Left renal pelvis (tissue), 4 donors: ENCODE measurements around the gene MAP2. TPM values are rescaled to one million over a fixed set of nuclear protein-coding genes. Genes with fewer than 3 reads are reported as not detected.
"Not testable (repeated sequence)": the region's sequence is repeated elsewhere in the genome, so short reads cannot be mapped to it uniquely, and the experiment has no call there.

Experiments used
- DNase-seq, 4 donors: peaks; one replicate each; pipeline ENCODE4 v3.0.0-alpha.2; 2013; ENCODE audit warnings: low read depth in 4 of 4, low spot score in 3 of 4
- polyA plus RNA-seq, 4 donors: library from polyadenylated mRNA; unstranded; fragments of 120-200 nt; gene quantifications; one replicate each; pipeline ENCODE4 v1.2.1, GENCODE V29; 2013; ENCODE audit not compliant: insufficient read length in 4 of 4

The MAP2 gene
- polyA plus RNA-seq, 4 donors, result 21.9 to 34.0 (median 31.3) TPM

- no peak for DNase-seq
Measured at GRCh38 chr2:209584472-209584871, 160.6 kb downstream of the MAP2 start.

GRCh38 chr2:209584915-209585314 lies 161.1 kb downstream of the MAP2 start:
- DNase-seq, result no peak

GRCh38 chr2:209591021-209591420 lies 167.2 kb downstream of the MAP2 start:
- DNase-seq, result no peak

- no peak for DNase-seq
Measured at GRCh38 chr2:209592106-209592505, 168.3 kb downstream of the MAP2 start.

- DNase-seq, result no peak
Measured at GRCh38 chr2:209593930-209594329, 170.1 kb downstream of the MAP2 start.

GRCh38 chr2:209596262-209596661 lies 172.4 kb downstream of the MAP2 start:
- no peak for DNase-seq

- not testable (repeated sequence) for DNase-seq
Measured at GRCh38 chr2:209598227-209598626, 174.4 kb downstream of the MAP2 start.

- DNase-seq, result no peak
Measured at GRCh38 chr2:209600341-209601171, 176.7 kb downstream of the MAP2 start.

GRCh38 chr2:209601497-209601896 lies 177.7 kb downstream of the MAP2 start:
- no peak for DNase-seq

GRCh38 chr2:209602259-209602658 lies 178.4 kb downstream of the MAP2 start:
- no peak for DNase-seq

GRCh38 chr2:209609531-209609930 lies 185.7 kb downstream of the MAP2 start:
- DNase-seq, result no peak

GRCh38 chr2:209610631-209611030 lies 186.8 kb downstream of the MAP2 start:
- DNase-seq, result no peak

- no peak for DNase-seq
Measured at GRCh38 chr2:209613649-209614305, 189.9 kb downstream of the MAP2 start.

GRCh38 chr2:209614690-209615369 lies 191.0 kb downstream of the MAP2 start:
- no peak for DNase-seq

GRCh38 chr2:209619782-209620181 lies 195.9 kb downstream of the MAP2 start:
- no peak for DNase-seq

- DNase-seq, result no peak
Measured at GRCh38 chr2:209624192-209624938, 200.5 kb downstream of the MAP2 start.

- no peak for DNase-seq
Measured at GRCh38 chr2:209629597-209629996, 205.8 kb downstream of the MAP2 start.

- no peak for DNase-seq
Measured at GRCh38 chr2:209633911-209634310, 210.1 kb downstream of the MAP2 start.

GRCh38 chr2:209636076-209636475 lies 212.2 kb downstream of the MAP2 start:
- DNase-seq, result no peak

- DNase-seq, result no peak
Measured at GRCh38 chr2:209637293-209637692, 213.4 kb downstream of the MAP2 start.

GRCh38 chr2:209638346-209638745 lies 214.5 kb downstream of the MAP2 start:
- no peak for DNase-seq
